Kidney (tissue), 14 donors: ENCODE results near the gene ITIH4. TPM values are rescaled to one million over a fixed set of nuclear protein-coding genes. Genes with fewer than 3 reads are reported as not detected.

Experiments used
- DNase-seq, 5 donors: peaks; one replicate each; pipeline ENCODE4 v3.0.0-alpha.2; 2013 to 2020
- FAIRE-seq: peaks from 2 replicates; lab custom pipeline; 2012; peaks lifted over from hg19 to GRCh38; lab: Jason Lieb, UNC
- H3K27ac ChIP-seq, 2 donors: one replicate each; pipeline ENCODE4 v1.7.0; 2013; ENCODE audit warnings: low read depth in 2 of 2, low read length in 2 of 2, inconsistent platforms in 1 of 2
- H3K27me3 ChIP-seq: one replicate; pipeline ENCODE4 v1.7.1; 2013; ENCODE audit warnings: low read length, inconsistent platforms; ENCODE audit not compliant: control insufficient read depth, insufficient read depth
- H3K36me3 ChIP-seq, 3 donors: one replicate each; pipeline versions ENCODE4 v1.7.0 to v1.7.1; 2013; ENCODE audit warnings: low read length in 3 of 3, control low read depth in 1 of 3, inconsistent platforms in 1 of 3; ENCODE audit not compliant: insufficient read depth in 3 of 3, control insufficient read depth in 2 of 3
- H3K4me1 ChIP-seq, 3 donors: one replicate each; pipeline versions ENCODE4 v1.7.0 to v1.7.1; 2013; ENCODE audit warnings: low read length in 3 of 3, inconsistent platforms in 1 of 3, low read depth in 1 of 3; ENCODE audit not compliant: control insufficient read depth in 2 of 3, insufficient read depth in 2 of 3
- H3K4me3 ChIP-seq, 3 donors: one replicate each; pipeline versions ENCODE4 v1.7.0 to v1.8.1; 2013; ENCODE audit warnings: low read length in 3 of 3, control low read depth in 1 of 3, inconsistent platforms in 1 of 3
- H3K9ac ChIP-seq, 3 donors: one replicate each; pipeline versions ENCODE4 v1.7.0 to v1.7.1; 2013; ENCODE audit warnings: low read length in 3 of 3, control low read depth in 1 of 3, inconsistent platforms in 1 of 3
- H3K9me3 ChIP-seq, 3 donors: one replicate each; pipeline versions ENCODE4 v1.7.0 to v1.7.1; 2013; ENCODE audit warnings: low read length in 3 of 3, control low read depth in 1 of 3, inconsistent platforms in 1 of 3; ENCODE audit not compliant: control insufficient read depth in 2 of 3, insufficient read depth in 1 of 3
- CTCF ChIP-seq: IDR thresholded peaks from 3 replicates; pipeline ENCODE4 v1.5.1; 2012; ENCODE audit warnings: mild to moderate bottlenecking, moderate library complexity, borderline replicate concordance; ENCODE audit not compliant: insufficient read depth; ENCODE audit errors: extremely low read depth
- intact Hi-C: fragments of 100-400 bp; cut with DNase I; formaldehyde crosslinking; loops from one replicate; pipeline ENCODE4 v1.11.1; 2022
- polyA plus RNA-seq: library from polyadenylated mRNA; stranded (reverse); fragments of 350-450 nt; fragmentation: Illumina TruSeq; extraction: RNeasy Lipid Tissue Mini Kit (QIAGEN cat#74804); gene quantifications from one replicate; pipeline ENCODE4 v1.2.3, GENCODE V29; 2014; ENCODE audit warnings: low read depth, low replicate concordance; ENCODE audit not compliant: insufficient read depth
- total RNA-seq: library from RNA; stranded (reverse); fragmentation: NEBNext Ultra II Directional; extraction: Animal tissue kit (Norgen Biotek cat#: 25700); gene quantifications from one replicate; pipeline ENCODE4 v1.2.1, GENCODE V29; 2021
- donor health status: control.
- donor health status: control.
- donor health status: control.
- donor health status: control.
- donor health status: control.
- donor health status: DM: yes; HTN: yes; CAD: no.
- donor health status: Normal renal cell carcinoma (clear cell type).

ITIH4 gene
- total and polyA plus RNA-seq, 2 donors from 2014 or later, result 12.9 to 15.4 TPM

- DNase-seq, result no peak
- no peak overlapping the region for H3K9ac ChIP-seq
- no peaks in the 10 kb centered on the region for H3K36me3 ChIP-seq
- no peaks in the 10 kb centered on the region for H3K4me1 ChIP-seq
- intact Hi-C loops, result no loop called here
- no peak overlapping the region for H3K4me3 ChIP-seq
- H3K9me3 ChIP-seq, result no peaks in the 10 kb centered on the region
- FAIRE-seq, result no peak
- TF ChIP-seq CTCF, result no peak
- no peaks in the 10 kb centered on the region for H3K27me3 ChIP-seq
- no peak overlapping the region for H3K27ac ChIP-seq
Measured at GRCh38 chr3:52790741-52791140, 39.7 kb downstream of the ITIH4 start.

GRCh38 chr3:52790337-52790736 is 40.1 kb downstream of the ITIH4 start:
- no peaks in the 10 kb centered on the region for H3K36me3 ChIP-seq
- H3K4me3 ChIP-seq, result no peak overlapping the region
- FAIRE-seq (no peak), DNase-seq (peak in 1 of 5 donors; percentile 26)
- no peaks in the 10 kb centered on the region for H3K4me1 ChIP-seq
- H3K9ac ChIP-seq, result no peak overlapping the region
- intact Hi-C loops, result no loop called here
- TF ChIP-seq CTCF, result no peak
- H3K27me3 ChIP-seq, result no peaks in the 10 kb centered on the region
- no peaks in the 10 kb centered on the region for H3K9me3 ChIP-seq
- no peak overlapping the region for H3K27ac ChIP-seq

- Histone ChIP-seq H3K36me3 (no peaks in the 10 kb centered on the region), H3K27me3 (no peaks in the 10 kb centered on the region), H3K4me3 (no peak overlapping the region), H3K4me1 (no peaks in the 10 kb centered on the region), H3K9ac (no peak overlapping the region), H3K27ac (no peak overlapping the region), H3K9me3 (no peaks in the 10 kb centered on the region)
- intact Hi-C loops, result no loop called here
- no peak for TF ChIP-seq CTCF
- no peak for FAIRE-seq
- peak in 1 of 5 donors; percentile 60 for DNase-seq
Measured at GRCh38 chr3:52789746-52790040, 40.8 kb downstream of the ITIH4 start.
